Measurements from ENCODE around the gene HORMAD1. TPM values are rescaled to one million over a fixed set of nuclear protein-coding genes. Genes with fewer than 3 reads are reported as not detected.
"Not testable (repeated sequence)": the region's sequence is repeated elsewhere in the genome, so short reads cannot be mapped to it uniquely, and the experiment has no call there.

HORMAD1 gene
- total RNA-seq, 1 experiment from 2014 or later, result not detected

DNA sequence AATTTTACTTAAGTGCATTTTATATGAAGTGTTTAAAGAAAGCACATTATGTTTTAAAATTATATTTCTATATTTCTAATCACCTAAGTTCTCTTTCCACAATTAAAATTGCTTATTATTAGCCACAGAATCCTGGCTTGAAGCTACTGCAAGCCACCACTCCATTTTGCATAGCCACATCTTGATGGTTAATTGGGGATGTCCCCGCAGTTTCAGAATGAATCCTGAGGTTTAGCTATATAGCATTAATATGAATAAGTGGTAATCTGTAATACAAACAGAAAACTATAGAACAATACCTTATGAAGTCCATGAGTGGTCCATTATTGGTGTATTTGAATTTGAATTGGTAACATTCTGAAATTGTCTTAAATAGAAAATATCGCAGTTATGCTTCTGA, 12.1 kb downstream of the HORMAD1 start:
- no peak for DNase-seq (ENCODE audit: low spot score)
- in situ Hi-C loops (cut with HindIII; ENCODE audit: low sequenced_read_pairs), result no loop called here

DNA sequence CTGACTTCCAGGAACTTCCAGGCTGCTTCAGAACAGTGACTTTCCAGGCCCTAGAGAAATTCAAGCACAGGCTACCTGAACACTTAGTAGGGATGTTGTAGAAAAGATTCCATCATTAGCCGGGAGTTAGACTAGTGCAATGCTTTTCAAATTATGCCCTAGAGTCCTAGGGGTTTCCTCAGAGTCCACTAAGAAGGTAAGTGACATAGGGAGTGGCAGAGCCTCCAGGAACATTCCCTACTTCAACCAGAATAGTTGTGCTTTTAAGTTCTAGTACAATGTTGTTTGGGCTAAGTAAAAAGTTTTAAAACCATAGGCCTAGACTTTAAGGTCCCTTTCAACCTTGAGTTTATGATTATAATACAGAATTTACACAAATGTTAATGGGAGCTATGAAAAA, 14.6 kb downstream of the HORMAD1 start:
- DNase-seq (ENCODE audit: low spot score), result no peak
- in situ Hi-C loops (cut with HindIII; ENCODE audit: low sequenced_read_pairs), result no loop called here

DNA sequence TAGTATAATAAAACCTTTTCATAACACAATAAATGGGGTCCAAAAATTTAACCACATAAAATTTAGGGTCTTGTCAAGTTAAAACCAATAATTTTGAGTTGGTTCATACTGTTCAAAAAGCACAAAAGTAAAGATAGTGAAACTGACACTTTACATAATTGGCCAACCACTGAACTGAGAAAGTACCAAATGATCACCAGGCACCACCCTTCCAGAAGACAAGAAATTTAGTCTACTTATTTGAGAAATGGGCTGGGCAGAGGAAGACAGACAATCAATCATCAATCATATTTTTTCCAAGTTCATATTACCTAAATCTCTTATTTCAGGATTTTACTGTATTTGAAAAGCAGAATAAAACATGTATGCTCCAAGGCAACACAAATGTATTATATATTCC, 17.3 kb downstream of the HORMAD1 start:
- in situ Hi-C loops (cut with HindIII; ENCODE audit: low sequenced_read_pairs), result no loop called here
- no peak for DNase-seq (ENCODE audit: low spot score)

DNA sequence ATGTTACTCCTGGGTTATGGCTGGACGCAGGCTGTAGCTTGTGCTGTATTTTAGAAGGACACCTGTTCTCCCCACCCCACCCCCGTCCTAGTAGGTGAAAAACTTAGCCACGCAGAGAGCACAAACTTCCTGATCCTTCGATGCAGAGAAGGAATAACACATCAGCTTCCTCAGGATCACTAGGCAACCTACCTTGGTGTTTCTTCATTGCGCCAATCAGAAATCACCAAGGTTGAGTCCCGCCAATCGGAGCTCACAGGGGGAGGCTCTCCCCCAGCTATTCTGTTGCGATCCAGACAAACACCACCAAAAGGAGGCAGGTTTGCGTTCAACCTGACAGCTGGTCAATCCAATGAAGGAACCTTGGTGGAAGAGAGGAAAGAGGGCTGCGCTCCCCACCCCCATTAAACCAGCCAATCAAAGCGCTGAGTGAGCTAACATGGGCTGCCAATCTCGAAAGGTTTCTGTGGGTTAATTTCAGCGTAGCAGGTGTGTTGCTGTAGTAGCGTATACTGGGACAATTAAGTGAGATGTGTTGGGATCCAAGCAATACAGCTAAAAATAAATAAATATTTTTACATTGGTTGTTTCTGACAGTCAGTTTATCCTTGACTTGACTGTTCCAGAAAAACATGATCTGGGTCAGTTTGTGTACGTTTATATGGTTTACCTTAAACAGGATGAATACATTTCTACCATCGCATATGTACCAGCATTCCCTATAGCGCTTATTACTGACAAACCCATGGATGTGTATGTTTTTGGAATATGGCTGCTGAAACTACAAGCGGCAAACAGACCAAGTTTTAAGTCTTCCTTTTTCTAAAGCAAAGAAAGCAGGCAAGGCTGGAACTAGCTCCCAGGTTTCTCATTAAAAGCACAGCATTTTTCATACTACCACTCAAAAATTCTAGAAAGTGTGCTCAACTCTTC, 23.4 kb downstream of the HORMAD1 start, which contains the start of gene GOLPH3L:
GOLPH3L (minus strand) TSS at position 160 of the 933 bp plus-strand sequence. CDS start 2,316 bp downstream, outside the sequence.
- in situ Hi-C loops (cut with HindIII; ENCODE audit: low sequenced_read_pairs), result no loop called here
- DNase-seq (ENCODE audit: low spot score), result peak; percentile 100

DNA sequence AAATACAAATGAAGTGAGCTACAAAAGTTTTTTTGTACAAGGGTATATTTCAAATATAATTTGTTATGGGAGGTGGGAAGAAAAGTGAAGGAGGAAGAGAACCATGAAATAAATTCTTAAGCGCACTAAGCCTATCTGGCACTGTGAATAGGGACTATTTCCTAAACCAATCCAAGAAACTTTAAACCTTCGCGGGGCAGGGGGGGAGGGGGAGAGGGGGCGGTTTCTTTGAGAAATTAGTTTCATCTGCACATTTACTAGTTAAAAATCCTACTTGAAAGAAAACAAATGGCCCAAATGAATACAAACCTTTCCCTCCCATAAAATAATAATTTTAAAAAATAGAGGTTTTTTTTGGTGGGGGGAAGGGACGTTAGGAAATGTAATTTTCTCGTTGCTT, 24.1 kb downstream of the HORMAD1 start:
- no peak for DNase-seq (ENCODE audit: low spot score)
- in situ Hi-C loops (cut with HindIII; ENCODE audit: low sequenced_read_pairs), result no loop called here

DNA sequence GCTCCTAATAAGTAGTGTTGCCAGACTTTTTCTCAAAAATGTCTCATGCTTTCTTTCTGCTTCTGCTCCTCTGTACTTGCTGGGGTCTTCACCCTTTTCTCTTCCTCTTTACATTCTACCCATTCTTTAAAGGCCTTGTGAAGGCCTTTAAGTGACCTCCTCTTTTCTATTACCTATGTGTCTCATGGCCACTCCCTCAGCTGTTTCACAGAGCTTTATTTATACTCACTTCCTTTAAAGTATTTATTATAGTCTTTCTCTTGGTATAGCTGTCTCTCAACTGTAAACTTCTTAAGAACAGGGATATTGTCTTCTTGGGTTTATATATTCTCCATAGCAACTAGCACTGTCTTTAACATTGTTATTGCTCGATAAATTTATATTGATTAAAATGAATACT, 24.5 kb downstream of the HORMAD1 start:
- DNase-seq (ENCODE audit: low spot score), result no peak
- in situ Hi-C loops (cut with HindIII; ENCODE audit: low sequenced_read_pairs), result no loop called here

DNA sequence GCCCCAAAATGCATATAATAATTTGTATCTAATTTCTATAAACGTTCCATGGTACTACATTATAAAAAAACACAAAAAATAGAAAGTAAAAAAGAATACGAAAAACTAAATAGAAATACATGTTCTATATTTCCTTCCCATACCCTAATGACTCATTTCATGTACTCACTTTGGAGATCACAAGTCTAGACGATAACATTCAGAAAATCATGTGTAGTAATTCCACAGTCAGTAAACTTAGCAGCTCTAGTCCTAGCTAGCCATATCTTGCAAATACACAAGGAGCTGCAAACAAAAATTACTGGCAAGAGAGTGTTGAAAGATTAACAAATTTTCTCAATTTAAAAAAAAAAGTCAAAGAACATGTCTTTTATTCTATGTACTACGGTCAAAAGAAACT, 25.1 kb downstream of the HORMAD1 start:
- in situ Hi-C loops (cut with HindIII; ENCODE audit: low sequenced_read_pairs), result no loop called here
- DNase-seq (ENCODE audit: low spot score), result no peak

DNA sequence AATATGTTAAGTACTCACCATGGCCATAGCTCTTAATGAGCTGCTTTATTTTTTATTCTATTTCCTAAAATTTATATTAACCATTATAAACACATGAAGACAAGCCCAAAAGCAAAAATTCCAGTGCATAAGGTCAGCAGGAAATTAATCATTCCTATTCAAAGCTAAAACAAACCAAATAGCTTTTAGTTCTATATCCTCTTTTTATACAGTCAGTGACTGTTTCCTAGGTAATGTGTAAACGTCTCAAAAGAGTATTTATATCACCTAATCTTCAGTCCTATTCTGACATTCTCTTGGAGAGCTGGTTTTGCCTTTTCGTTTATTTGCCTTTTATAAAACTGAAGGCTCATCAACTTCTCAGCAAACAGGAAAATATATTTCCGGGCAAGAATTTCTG, 28.0 kb downstream of the HORMAD1 start:
- in situ Hi-C loops (cut with HindIII; ENCODE audit: low sequenced_read_pairs), result no loop called here
- DNase-seq (ENCODE audit: low spot score), result no peak

DNA sequence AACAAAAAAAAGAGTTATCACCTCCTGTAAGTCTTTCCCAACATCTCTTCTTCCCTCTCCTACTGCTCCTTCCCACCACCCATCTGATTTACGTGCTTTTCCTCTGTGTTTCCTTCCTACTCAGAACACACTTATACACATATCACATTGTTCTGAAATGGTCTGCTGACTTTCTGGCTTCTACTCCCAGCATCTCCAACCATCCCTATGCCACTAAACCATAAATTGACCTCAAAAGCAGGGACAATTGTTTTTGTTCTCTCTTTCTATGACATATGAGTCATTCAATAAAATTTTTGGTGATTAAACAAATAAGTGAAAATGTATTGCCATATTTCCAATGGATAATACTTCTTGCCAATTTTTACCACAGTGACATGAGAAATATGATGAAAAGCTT, 31.9 kb downstream of the HORMAD1 start:
- in situ Hi-C loops (cut with HindIII; ENCODE audit: low sequenced_read_pairs), result no loop called here
- DNase-seq (ENCODE audit: low spot score), result no peak

DNA sequence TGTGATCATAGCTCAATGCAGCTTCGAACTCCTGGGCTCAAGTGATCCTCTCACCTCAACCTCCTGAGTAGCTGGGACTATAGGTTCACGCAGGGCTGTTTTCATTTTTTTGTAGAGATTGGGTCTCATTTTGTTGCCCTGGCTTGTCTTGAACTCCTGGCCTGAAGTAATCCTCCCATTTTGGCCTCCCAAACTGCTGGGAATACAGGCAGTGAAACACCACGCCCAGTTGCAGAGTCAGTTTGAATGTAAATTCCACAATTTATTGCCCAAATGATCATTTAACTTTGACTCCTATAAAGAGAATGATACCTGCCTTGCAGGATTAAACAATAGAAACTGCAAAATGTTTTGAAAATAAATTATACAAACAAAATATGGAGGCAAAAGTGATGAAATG, 34.4 kb downstream of the HORMAD1 start:
- no peak for DNase-seq (ENCODE audit: low spot score)
- in situ Hi-C loops (cut with HindIII; ENCODE audit: low sequenced_read_pairs), result no loop called here

DNA sequence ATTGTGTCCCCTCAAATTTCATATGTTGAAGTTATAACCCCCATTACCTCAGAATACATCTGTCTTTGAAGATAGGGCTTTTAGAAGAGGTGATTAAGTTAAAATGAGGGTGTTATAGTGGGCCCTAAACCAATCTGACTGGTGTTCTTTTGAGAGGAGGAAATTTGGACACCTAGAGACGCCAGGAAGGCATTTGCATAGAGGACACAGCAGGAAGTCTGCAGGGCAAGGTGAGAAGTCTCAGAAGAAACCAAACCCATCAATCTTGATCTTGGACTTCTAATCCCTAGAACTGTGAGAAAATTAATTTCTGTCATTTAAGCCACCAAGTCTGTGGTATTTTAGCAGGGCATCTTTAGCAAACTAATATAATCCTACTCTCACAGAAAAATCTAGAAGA, 36.8 kb downstream of the HORMAD1 start:
- in situ Hi-C loops (cut with HindIII; ENCODE audit: low sequenced_read_pairs), result no loop called here

DNA sequence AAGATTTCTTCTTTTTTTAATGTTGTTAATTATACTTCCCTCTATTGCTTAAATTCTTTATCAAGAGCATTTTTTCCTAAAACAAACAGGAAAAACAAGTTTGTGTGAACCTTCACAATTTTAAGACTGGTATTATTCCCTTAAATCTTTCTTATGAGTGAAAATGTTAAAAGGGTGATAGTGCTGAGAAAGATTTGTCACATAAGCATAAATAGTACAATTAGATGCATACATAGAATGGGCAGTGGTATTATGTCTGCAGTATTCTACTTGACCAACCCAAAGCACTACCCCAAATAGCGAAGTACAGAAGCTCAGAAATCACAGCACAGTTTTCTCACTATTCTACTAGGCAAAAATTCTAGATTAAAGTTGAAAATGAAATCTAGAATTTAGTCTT, 41.7 kb downstream of the HORMAD1 start:
- in situ Hi-C loops (cut with HindIII; ENCODE audit: low sequenced_read_pairs), result no loop called here
- DNase-seq (ENCODE audit: low spot score), result no peak

More for the DNA sequence above, 36.8 kb downstream of the HORMAD1 start:
- DNase-seq (ENCODE audit: low spot score), result no peak

DNA sequence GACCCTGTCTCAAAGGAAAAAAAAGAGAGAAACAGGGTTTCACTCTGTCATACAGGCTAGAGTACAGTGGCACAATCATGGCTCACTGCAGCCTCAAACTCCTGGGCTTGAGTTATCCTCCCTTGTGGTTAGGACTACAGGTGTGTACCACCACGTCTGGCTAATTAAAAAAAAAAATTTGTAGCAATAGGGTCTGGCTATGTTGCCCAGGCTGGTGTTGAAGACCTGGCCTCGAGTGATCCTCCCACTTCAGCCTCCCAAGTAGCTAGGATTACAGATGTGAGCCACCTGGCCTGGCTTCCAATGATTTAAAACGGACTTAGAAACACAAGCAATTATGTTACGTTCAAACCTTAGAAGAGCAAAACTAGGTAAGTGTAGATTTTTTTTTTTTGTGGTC, 45.8 kb downstream of the HORMAD1 start:
- in situ Hi-C loops (cut with HindIII; ENCODE audit: low sequenced_read_pairs), result no loop called here
- DNase-seq (ENCODE audit: low spot score), result no peak

DNA sequence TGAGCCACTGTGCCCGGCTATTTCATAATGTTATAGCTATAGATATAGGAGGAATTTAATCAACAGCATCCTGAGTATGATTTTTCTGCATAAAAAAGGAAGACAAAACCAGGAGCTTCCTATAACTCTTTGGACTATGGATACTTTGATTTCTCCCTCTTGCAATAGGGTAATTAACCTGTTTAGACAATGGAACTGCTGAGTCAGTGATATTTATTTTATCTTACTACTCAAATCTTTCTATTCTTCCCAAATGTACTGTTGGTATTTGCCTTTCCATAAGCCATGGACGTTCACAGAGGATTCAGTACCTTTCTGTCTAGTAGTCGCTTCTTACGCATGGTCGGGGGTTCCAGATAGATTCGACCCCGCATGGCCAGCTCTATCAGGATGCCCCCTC, 57.4 kb downstream of the HORMAD1 start:
- no peak for DNase-seq (ENCODE audit: low spot score)
- in situ Hi-C loops (cut with HindIII; ENCODE audit: low sequenced_read_pairs), result no loop called here

DNA sequence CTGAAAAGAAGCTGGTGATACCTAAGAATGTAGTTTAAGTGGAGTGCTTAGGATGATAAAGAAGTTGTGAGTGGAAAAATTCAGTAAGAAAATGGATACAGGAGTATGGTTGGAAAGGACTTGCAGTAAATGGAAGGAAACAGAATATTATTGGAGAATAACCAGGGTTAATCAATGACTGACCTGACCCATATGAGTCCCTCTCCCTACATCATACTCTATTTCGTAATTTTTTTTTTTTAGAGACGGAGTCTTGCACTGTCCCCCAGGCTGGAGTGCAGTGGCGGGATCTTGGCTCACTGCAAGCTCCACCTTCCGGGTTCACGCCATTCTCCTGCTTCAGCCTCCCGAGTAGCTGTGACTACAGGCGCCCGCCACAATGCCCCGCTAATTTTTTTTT, 57.9 kb downstream of the HORMAD1 start:
- in situ Hi-C loops (cut with HindIII; ENCODE audit: low sequenced_read_pairs), result no loop called here
- no peak for DNase-seq (ENCODE audit: low spot score)

DNA sequence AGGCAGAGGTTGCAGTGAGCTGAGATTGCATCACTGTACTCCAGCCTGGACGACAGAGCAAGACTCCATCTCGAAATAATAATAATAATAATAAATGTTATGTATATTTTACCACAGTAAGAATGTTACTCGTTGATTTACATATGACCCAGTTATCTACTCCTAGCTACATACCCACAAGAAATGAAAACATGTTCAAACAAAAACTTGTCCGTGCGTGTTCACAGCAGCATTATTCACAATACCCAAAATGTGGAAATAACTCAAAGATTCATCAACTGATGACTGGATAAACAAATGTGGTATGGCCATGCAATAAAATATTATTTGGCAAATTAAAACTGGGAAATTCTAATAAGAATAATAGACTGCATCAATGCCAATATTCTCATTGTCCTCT, 59.5 kb downstream of the HORMAD1 start:
- no peak for DNase-seq (ENCODE audit: low spot score)
- in situ Hi-C loops (cut with HindIII; ENCODE audit: low sequenced_read_pairs), result no loop called here

DNA sequence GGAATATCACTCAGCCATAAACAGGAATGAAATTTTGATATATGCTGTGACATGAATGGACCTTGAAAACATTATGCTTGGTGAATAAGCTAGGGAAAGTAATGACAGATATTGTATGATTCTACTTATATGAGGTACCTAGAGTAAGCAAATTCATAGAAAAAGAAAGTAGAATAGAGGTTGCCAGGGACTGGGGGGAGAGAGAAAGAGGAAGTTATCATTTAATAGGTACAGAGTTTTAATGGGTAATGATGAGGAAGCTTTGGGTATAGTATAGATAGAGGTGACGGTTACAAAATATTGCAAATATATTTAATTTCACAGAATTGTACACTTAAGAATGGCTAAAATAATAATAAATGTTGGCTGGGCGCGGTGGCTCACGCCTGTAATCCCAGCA, 60.1 kb downstream of the HORMAD1 start:
- in situ Hi-C loops (cut with HindIII; ENCODE audit: low sequenced_read_pairs), result no loop called here
- DNase-seq (ENCODE audit: low spot score), result no peak

DNA sequence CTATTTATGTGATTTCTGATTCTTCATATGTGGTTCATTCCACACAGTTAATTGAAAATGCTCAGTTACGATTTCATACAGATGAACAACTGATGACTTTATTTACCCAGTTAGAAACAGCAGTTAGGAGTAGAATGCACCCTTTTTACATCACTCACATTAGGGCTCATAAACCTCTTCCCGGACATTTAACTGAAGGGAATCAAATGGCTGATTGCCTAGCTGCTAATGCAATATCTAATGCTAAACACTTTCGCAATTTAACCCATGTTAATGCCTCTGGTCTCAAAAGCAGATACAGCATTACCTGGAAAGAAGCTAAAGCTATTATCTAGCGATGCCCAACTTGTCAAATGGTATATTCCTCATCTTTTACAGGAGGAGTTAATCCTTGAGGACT, 63.6 kb downstream of the HORMAD1 start:
- DNase-seq (ENCODE audit: low spot score); in situ Hi-C loops (cut with HindIII; ENCODE audit: low sequenced_read_pairs): not testable (repeated sequence)

DNA sequence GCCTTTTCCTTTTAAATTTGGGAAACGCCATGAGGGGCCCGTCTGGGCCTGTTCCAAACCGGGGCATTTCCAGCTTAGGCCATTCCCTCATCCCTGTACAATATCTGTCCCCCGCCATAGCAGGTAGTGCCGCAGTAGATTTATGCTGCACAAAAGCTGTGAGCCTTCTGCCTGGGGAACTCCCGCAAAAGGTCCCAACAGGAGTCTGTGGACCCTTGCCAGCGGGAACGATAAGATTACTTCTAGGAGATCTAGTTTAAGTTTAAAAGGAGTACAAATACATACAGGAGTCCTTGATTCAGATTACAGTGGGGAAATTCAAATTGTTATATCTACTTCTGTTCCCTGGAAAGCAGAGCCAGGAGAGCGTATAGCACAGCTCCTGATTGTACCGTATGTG, 66.1 kb downstream of the HORMAD1 start:
- DNase-seq (ENCODE audit: low spot score); in situ Hi-C loops (cut with HindIII; ENCODE audit: low sequenced_read_pairs): not testable (repeated sequence)

DNA sequence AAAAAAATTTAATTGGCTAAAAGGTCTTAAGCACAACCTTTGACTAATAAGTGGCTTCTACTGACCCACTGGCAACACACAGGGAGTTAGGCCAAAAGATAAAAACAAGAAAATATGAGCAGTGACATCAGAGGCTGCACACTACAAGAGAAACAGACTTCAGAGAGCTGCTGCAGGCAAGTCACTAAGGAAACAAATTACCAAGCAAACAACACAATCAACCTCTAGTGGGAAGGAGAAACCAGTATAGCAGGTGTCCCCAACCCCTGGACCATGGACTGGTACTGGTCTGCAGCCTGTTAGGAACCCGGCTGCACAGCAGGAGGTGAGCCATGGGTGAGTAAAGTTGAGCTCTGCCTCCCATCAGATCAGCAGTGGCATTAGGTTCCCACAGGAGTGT, 70.5 kb downstream of the HORMAD1 start:
- in situ Hi-C loops (cut with HindIII; ENCODE audit: low sequenced_read_pairs), result no loop called here
- no peak for DNase-seq (ENCODE audit: low spot score)

DNA sequence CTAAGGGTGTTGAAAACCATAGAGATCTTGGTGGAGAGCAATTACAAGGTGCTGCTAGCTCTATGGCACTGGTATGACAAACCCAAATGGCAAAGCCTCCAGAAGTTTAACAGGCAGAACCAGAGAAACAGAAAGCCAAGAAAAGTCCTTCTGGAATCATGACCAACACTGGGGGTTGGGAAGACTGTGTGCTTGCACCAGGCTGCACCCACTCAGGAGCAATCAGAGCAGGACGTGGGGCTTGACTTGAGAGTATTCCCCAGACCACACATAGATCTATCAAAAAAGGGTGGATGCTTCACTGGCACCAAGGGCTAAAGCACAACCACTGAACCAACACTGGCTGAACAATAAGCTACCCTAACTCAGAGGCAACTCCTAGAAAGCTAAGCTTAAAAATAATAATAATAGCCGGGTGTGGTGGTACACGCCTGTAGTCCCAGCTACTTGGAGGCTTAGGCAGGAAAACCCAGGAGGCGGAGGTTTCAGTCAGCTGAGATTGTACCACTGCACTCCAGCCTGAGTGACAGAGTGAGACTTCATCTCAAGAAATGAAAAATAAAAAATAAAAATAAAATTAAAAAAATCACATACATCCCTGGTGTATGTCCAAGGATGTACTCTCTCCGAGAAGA, 71.1 kb downstream of the HORMAD1 start:
- in situ Hi-C loops (cut with HindIII; ENCODE audit: low sequenced_read_pairs), result no loop called here
- DNase-seq (ENCODE audit: low spot score), result no peak

All from G401 (cell line).